ENCODE data around the gene NSUN6.

The NSUN6 gene

GRCh38 chr10:18500576-18500975, 150.8 kb downstream of the NSUN6 start:
- DNase-seq (ENCODE audit: low read depth): no peak

- no peak for DNase-seq (ENCODE audit: low read depth)
Observed at GRCh38 chr10:18498998-18499397, 152.4 kb downstream of the NSUN6 start.

GRCh38 chr10:18497806-18498369, 153.5 kb downstream of the NSUN6 start:
- no peak for DNase-seq (ENCODE audit: low read depth)
